Neural cell (in vitro differentiated cells): ENCODE data around the gene SIDT1.

Source experiments
- CTCF ChIP-seq: fragments of 450-650 bp; IDR thresholded peaks from 2 replicates; pipeline ENCODE4 v1.5.1; 2014; ENCODE audit warnings: antibody characterized with exemption, mild to moderate bottlenecking, moderate library complexity; ENCODE audit not compliant: poor library complexity, severe bottlenecking
- EP300 ChIP-seq: fragments of 450-650 bp; conservative IDR thresholded peaks from 2 replicates; pipeline ENCODE4 v1.6.1; 2014; ENCODE audit warnings: antibody characterized with exemption, mild to moderate bottlenecking, moderate library complexity; ENCODE audit not compliant: poor library complexity, severe bottlenecking
- POLR2AphosphoS5 ChIP-seq: IDR thresholded peaks from 2 replicates; pipeline ENCODE4 v1.6.1; 2012
- RAD21 ChIP-seq: fragments of 450-650 bp; conservative IDR thresholded peaks from 2 replicates; pipeline ENCODE4 v1.6.1; 2014; ENCODE audit warnings: antibody characterized with exemption, mild to moderate bottlenecking, moderate library complexity
- SMC3 ChIP-seq: fragments of 450-650 bp; conservative IDR thresholded peaks from 2 replicates; pipeline ENCODE4 v1.6.1; 2014; ENCODE audit warnings: antibody characterized with exemption, mild to moderate bottlenecking, moderate library complexity; ENCODE audit not compliant: poor library complexity
- TAF1 ChIP-seq: IDR thresholded peaks from 2 replicates; pipeline ENCODE4 v1.6.1; 2012; ENCODE audit warnings: low read depth

GRCh38 chr3:113660896-113661295, 128.5 kb downstream of the SIDT1 start:
- TF ChIP-seq CTCF (no peak), RAD21 (no peak), SMC3 (no peak), TAF1 (no peak), POLR2AphosphoS5 (no peak), EP300 (no peak)
